Measurements from ENCODE around the gene HOXD10.

Gene HOXD10

DNA sequence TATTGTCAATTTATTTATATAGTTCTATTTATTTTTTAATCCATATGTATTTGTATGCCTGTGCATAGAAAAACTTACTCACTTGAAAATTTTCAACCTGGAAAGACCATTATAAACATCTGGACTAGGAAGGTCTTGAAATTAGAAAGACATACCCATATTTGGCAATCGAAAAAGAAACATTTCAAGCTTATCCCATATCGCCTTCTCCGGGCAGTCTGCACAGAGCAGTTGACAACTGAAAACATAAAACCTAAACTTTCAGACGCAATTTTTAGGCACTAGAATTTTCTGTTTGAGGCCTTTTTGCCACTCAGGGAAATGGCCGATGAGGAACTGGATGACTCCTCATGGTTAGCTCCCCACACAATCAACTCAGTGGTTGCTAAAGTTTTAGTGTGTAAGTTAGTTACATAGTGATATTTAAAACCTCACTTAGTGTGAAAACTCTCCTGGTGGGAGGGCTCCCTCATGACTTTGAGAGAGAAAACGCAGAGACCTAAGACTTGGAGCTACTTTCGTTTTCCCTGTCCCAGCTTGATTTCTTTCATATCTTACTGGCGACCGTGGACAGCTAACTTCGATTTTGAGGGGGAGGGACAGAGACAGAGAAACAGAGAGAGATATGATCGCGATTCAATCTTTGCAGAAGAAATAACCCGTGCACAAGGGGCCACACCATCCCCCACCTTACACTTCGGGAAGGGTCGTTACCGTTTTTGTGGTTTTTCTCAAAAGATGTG lies 20.2 kb upstream of the HOXD10 start:
- DNase-seq (ENCODE audit: low spot score), result no peak

DNA sequence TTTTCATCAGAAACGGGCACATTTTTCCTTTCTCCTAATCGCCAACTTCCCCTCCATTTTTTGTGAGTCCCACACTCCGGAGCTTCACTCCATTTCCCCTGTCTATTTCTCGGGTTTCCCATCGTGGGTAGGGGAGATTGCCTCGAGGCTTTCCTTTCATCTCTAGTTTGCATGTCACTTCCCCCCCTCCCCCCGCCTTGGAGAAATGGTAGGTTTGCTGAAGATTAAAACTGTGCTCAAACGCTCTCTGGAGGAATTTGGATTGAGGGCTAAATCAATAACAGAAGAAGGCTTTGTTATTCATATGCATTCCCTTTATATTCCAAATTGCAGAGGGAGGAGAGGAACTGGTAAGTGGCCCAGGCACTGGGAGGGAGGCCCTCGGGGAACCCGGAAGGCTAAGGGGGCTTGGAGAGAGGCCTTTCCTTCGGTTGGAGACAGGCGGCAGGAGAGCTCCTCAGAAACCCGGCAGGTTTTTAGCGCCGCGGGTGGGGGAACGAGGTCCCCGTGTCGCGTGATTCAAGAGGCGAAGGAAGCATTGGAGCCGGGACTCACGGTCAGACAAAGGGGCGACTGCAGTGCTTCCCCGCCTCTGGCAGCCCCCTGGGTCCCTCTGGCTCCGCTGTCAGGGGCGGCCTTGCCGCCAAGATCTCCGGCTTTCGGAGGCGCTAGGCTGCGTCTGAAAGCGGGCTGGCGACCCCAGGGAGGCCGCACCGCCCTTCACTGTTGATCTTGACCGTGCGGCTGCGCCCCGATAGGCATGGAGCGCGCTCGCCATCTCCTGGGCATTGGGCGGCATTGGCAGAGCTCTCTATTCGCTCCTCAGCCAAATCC lies 19.4 kb upstream of the HOXD10 start:
- no peak for DNase-seq (ENCODE audit: low spot score)

DNA sequence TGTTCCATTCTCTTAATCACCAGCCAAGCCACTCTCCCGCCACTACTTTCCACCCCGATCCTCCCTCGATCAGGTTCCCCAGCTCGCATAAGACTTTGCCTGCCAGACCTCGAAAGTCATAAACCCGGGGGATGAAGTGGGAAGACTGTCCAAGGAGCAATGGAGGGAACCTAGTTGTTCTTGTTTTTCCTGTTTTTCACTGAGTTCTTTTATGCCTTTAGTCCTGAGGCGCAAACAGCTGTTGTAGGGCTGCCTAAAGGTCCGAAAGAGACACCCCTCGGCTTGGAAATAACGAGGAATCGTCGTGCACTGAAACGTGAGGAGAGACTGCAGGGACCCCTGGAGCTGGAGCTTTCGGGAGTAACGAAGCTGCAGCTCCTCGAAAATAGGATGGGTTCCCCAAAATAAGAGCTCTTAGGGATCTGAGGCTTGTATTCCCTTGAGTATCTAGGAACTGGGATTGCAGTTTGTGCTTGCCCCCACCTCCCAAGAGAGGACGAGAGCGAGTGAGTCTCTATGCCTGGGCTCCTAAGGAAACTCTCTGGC lies 18.7 kb upstream of the HOXD10 start:
- DNase-seq (ENCODE audit: low spot score), result no peak

DNA sequence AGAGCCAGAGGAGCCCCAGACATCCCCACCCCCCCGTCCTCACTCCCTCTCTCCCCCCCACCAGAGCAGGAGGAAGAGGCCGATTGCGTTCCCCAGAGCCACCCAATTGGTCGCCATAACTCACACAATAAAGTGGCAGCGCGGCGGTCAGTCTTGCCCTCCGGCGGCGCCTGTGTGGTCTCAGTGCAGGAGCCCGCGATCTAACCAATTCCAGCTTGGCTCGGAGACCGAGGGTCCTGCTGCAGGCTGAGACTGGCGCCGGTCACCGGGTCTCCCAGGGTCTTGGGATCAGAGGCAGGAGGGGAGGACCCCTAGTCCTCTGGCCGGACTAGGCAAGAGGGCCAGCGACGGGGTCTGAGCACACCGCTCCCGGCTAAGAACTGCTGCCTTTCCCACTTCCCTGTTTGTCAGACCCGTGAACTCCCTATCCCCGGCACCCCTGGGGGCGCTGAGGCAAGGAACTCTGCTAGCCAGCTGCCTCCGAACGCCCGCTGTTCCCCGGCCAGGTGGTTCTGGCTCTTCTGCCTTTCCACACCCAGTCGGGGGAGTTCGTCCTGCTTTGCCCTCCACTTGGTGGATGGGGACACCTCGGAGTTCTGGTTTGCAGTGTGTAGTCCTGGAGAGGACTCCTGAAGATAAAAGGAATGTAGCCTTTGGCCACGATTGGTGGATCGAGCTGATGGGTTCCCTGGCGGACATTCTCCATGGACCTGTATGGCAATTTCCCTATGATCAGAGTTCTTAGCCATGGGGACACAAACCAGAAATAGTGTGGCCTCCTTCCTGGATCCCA lies 18.0 kb upstream of the HOXD10 start:
- DNase-seq (ENCODE audit: low spot score), result no peak

DNA sequence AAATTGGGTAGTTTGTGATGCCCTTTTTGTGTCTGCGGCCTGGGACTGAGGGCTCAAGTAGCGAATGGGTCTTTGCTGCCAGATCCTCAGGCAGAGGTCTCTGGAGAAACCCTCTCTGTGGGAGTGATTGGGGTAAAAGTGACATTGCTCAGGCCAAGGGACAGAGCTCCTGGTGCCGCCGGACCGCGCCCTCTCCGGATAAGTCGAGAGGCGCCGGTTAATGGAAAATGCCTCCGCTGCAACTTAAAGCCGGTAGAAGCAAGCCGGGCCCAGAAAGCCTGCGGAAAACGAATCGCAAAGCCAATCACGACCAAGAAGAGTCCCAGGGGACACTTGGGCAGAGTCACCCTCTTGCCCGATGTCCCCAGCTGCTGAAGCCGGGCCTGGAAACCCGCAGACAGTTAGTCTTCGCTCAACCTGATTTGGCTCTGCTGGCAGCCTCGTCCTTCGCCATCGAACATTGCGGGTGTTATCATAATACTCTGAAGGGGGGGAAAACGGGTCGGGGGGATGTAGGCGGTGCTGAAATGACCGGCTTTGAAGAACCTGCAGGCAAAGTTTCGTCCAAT lies 17.3 kb upstream of the HOXD10 start:
- no peak for DNase-seq (ENCODE audit: low spot score)

DNA sequence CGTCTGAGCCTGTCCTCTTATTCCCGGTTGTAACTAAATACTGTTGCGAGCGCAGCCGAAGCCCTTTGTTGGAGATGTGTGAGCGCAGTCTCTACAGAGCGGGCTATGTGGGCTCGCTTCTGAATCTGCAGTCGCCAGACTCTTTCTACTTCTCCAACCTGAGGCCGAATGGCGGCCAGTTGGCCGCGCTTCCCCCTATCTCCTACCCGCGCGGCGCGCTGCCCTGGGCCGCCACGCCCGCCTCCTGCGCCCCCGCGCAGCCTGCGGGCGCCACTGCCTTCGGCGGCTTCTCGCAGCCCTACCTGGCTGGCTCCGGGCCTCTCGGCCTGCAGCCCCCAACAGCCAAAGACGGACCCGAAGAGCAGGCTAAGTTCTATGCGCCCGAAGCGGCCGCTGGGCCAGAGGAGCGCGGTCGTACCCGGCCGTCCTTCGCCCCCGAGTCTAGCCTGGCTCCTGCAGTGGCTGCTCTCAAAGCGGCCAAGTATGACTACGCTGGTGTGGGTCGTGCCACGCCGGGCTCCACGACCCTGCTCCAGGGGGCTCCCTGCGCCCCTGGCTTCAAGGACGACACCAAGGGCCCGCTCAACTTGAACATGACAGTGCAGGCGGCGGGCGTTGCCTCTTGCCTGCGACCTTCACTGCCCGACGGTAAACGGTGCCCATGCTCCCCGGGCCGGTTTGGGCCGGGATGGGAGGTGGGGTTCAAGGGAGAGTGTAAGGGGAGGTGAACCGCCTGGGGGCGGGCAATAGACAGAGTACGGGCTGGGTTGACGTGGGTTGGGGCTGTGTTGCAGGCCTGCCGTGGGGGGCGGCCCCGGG lies 16.6 kb upstream of the HOXD10 start, which contains the start of gene HOXD12:
Gene HOXD12 (plus strand): TSS at position 68 of the 819 bp plus-strand sequence. CDS start 7 bp downstream, at position 75.
- no peak for DNase-seq (ENCODE audit: low spot score)

DNA sequence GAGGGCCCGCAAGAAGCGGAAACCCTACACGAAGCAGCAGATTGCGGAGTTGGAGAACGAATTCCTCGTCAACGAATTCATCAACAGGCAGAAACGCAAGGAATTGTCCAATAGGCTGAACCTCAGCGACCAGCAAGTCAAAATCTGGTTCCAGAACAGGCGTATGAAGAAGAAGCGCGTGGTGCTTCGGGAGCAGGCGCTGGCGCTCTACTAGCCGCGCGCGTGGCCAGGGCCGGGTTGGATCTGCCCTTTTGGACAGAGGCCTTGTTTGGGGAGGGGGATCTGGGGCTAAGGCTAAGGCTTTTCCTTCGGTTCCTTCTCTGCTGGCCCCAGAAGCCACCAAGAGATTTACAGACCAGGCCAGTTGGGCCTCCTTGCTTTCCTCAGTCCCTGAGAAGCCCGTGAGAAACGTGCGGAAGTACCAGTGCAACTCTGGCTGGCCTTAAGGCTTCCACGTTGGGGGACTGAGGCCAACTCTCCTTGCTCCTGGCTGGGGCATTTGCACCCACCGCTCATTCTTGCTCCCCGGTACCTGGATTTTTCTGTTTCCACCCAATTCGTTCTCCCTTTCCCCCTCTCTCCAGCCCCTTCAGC lies 15.9 kb upstream of the HOXD10 start:
- no peak for DNase-seq (ENCODE audit: low spot score)

DNA sequence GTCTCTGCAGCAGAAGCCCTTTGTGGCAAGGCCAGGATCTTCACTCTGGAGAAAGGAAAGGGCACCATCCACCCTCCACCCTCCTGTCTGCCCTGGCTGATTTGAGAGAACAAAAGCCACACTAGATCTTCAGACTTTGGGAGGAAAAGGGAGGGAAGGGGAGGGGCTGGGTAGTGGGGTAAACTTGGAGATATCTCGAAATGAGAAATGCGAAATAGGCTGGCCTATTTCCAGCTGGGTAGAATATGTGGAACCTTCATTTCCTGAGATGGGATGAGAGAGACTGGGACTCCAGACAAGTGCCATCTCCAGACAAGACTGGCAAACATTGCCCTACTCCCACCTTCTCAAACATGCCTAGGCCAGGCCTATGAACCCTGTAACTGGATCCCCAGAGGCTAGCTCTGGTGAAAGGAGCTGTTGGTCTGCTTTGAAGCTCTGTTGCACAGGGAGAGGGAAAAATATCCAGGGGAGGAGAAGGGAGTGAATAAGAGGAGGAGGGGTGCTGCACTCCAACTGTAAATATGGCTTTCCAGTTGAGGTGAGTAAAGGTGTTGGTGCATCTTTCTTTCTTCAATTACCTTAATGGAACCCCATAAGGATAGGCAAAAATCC lies 15.3 kb upstream of the HOXD10 start:
- no peak for DNase-seq (ENCODE audit: low spot score)

DNA sequence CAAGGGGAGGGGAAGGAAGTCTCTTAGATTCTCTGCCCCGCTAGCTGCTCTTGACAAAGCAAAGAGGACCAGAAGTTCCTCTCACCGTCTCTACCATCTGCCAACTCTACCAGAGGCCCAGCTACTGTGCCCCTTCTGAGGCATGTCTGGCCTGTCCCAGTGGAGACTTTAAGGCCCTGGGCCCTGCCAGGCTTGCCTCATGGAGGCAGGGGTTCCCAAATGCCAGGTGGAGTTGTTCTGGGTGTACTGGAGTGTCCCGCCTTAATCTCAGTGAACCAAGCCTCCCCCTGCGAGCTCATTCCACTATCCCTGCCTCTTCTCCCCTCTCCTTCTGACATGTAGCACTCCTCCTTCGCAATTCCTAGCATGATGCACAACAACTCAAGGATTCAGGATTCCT lies 14.7 kb upstream of the HOXD10 start:
- no peak for DNase-seq (ENCODE audit: low spot score)

DNA sequence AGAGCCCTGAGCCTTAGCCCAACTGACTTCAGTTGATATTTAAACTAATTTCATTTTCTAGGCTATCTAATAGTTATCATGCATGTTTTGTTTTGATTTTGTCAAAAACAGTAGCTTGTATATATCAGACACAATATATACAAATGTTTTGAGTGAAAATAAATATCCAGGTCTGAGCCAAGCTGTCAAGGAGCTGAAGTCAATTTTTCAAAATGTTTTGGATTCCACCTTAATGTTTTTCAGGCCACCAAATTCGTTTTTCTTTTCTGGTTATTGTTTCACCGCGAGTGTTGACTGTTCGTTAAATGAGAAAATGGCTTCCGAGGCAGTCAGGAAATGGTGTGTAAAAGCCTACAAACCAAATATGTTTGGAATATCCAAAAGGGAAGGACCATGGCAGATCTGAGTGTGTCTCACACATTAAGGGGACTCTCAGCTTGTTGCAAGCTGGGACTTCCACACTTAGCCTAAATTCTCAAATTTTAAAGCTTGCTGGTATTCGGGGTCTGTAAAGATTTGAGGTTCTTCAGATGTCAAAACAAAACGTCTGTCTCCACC lies 14.2 kb upstream of the HOXD10 start:
- DNase-seq (ENCODE audit: low spot score), result no peak

DNA sequence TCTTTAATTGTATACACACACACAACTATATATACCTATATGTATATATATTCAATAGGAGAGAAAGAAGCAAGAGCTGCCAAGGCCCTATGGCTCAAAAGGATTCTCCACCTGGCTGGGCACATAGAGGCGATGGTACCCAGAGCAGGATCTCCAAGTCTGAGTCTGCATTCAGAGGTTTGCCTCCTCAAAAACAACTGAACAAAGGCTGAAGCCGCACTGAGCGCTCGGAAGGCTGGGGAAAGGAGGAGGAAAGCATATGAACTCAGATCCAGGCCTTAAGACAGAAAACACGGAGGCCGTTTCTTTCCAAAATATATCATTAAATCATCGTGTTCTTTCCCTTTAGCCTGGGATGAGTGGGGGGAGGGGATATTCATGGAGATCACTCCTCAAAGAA lies 13.4 kb upstream of the HOXD10 start:
- DNase-seq (ENCODE audit: low spot score), result no peak

DNA sequence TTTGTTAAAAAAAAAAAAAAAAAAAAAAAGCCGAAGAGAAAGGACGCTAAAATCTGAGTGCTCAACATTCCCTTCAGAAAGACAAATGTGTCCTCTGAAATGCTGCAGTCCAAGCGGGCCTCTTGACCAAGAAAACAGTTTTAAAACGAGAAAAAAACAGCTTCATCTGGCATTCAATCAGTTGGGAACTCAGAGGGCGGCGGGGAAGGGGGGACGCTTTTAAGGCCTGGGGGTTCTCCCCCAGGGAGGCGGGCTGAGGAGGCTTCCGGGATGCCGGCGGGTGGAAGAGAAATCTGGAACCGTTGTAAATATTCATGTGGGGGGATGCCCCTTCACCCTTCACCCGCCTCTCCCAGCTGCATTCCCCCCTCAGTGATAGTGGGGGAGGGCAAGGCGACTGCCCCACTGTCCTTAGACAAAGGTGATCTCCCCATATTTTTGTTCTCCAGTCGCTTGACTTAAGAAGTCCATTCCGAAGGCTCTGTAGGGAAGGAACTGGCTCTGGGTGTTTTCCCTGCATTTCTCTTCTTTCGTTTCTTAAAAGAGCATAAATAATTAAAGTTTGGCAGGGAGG lies 12.7 kb upstream of the HOXD10 start:
- no peak for DNase-seq (ENCODE audit: low spot score)

DNA sequence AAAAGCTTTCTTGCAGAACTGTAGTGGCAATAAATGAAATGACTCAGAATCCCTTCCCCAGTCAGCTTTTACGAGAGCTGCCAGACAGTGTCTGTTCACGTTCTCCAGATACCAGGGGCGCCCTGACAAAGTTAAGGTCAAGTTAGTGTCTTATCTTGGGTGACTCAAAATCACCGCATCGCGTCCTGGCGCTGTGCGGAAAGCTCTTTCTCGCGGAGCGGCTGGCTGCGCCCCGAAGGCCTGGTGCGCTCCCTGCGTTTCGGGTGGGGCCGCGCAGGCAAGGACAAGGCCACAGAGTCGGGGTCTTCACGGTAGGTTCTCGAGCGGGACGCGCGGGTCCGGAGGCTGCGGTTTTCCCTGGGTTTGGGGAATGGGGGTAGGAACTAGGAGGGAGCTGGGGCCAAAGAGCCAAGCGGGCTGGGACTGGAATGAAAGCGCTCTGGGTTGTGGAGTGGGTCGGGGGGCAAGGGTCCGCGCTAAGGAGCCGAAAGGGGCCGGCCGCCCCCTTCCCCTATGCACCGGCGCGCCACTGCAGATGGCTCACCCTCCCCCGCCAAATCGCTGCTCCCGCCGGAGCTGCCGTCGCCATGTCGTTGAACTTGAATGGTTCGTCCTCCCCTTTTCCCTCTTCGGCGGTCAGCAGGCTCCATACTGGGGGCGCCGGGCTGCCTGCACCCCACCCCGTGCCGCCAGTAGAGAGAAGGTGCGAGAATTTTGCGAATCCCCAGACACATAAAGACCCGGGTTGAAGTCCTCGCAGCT lies 12.1 kb upstream of the HOXD10 start:
- no peak for DNase-seq (ENCODE audit: low spot score)

DNA sequence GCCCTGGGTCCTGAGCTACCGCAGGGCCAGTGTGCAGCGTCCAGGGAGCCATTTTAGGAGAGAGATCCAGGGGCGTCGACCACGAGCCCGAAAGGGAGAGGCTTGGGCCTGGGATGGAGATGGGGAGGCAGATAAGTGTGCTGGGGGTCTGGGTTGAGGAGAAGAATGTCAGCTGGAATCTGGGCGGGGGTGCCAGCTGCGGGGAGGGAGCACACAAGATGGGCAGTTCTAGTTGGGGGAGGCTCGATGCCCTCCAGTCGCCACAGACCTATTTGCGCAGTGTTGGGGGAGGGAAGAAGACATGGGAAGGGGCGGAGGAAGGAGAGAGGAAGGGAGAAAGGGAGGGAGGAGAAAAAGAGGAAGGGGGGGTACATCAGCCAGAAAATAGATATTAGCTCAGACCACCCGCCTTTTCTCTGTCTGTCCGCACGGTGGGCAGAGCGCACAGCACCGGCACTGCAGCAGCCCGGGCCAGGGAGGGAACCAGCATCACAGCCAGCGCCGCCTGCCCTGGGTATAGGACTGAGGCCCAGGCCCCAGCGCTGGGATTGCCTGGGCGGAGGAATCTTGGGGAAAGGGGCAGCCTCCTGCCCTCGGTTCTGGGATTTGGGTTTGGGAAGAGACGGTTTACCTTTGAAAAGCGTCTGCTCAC lies 11.4 kb upstream of the HOXD10 start:
- no peak for DNase-seq (ENCODE audit: low spot score)

DNA sequence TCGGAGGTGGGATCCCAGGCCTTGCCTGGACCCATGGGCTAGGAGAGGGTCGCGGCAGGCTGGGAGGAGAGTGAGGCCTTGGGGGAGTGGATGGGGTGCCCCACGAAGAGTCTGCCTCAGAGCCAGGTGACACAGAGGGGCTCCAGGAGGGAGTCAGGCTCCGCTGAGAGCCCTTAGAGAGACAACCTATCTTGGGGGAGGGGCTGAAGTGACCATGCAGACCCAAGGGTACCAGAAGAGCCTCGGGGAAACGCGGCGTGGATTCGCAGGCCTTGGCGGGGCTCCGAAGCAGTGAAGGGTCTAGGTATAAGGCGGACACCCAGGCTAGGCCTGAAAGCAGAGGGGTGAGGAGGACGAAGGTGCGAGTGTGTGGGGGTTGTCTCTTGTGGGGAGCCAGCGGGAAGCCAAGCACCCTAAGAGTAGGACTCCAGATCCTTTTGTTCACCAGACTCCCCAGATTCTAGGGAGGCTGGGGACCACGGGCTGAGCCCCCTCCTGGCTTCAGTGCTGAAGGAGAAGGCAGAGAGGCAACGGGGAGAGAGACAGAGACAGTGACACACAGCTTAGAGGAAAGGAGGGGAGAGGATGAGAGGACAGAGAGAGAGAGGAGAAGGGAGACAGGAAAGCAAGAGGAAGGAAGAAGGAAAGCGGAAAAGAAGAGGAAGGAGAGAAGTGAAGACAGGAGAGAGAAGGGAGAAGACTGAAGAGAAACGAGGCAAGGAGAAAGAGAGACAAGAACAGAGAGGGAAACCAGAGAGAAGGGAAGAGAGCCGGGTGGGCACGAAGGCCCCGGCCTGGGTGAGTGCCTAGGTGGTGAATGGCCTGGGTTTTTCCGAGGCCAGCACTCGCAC lies 10.6 kb upstream of the HOXD10 start:
- DNase-seq (ENCODE audit: low spot score), result no peak

DNA sequence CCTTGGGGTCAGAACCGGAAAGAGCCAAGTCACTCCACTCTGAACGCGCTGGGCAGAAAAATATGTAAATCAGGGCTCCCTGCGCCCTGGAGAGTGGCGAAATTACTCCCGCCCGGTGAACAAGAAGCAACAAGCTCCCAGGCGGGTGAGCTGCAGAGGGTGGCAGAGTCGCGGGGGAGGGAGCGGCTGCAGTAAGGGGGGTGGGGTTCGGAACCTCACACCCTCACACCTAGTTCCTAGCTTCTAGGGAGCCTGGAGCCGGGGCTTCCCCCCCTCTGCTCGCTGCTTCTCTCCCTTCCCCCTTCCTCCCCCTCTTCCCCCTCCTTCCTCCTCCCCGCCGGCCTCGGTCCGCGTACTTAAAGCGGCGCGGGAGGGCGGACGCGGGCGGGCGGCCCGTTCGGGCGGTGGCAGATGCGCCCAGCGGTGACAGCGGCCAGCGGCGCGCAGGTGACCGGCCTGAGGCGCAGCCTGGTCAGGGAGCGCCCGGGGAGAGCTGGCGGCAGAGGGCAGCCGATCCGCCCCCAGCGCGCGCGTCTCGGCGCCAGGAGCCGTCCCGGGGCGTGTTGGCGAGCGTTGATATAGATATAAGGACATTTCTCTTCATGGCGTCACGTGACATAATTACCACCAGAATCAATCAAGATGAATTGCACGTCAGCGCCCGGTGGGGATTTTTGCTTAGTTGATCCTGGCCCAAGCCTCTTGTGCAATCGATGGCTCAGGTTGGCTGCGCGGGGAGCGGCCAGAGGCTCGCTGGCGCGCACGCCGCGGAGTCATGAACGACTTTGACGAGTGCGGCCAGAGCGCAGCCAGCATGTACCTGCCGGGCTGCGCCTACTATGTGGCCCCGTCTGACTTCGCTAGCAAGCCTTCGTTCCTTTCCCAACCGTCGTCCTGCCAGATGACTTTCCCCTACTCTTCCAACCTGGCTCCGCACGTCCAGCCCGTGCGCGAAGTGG lies 9.7 kb upstream of the HOXD10 start, which contains the start of gene HOXD11:
Gene HOXD11 (plus strand): TSS at position 700 of the 959 bp plus-strand sequence. CDS start 76 bp downstream, at position 776.
- DNase-seq (ENCODE audit: low spot score), result no peak

All from ecto neural progenitor cell (in vitro differentiated cells).